ENCODE data around the gene ATP8B3.
"Not testable (repeated sequence)": the region's sequence is repeated elsewhere in the genome, so short reads cannot be mapped to it uniquely, and the experiment has no call there.

Gene ATP8B3

DNA sequence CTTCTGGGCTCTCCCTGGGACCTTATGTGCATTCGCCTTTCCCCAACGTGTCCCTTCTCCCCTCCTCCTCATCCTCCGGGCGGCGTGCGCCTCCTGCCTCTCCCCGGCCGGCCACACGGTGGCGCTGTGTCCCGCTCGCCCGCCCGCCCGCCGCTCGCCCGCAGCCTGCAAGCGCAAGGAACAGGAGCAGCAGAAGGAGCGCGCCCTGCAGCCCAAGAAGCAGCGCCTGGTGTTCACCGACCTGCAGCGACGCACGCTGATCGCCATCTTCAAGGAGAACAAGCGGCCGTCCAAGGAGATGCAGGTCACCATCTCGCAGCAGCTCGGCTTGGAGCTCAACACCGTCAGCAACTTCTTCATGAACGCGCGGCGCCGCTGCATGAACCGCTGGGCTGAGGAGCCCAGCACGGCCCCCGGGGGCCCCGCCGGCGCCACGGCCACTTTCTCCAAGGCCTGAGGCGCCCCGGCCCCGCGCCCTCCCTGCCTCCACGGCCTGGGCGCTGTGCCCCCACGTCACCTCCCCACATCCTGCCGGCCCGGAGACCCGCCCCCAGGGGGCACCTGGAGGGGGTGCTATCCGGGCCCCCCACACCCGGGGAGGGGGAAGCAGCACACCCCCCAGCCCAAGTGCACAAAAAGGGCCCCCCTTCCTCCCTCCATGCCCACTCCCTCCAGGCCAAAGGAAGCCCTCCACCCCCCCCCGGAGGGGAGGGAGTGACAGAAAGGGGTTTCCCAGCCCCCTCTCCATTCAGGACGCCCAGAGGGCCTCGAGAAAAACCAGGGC is 36.9 kb downstream of the ATP8B3 start:
- in situ Hi-C loops (cut with MboI; ENCODE audit: low sequenced_read_pairs): no loop called here

DNA sequence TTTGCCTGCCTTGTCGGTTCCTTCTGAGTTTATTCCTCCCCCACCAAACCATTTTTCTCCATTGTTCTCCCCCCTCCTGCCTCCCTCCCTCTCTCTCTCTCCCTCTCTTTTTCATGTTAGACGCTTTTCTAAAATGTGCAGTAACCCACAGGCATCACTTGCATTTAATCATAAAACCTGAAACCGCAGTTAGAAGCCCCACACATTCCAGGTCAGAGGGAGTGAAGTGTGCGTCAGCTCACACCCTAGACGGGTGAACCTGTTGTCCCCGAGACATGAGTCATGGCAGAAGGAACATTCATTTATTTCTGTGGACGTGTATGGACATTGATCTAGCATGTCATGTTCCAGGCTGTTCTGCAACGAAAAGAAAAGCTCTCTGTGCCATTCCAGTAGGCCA is 38.9 kb downstream of the ATP8B3 start:
- in situ Hi-C loops (cut with MboI; ENCODE audit: low sequenced_read_pairs): no loop called here

DNA sequence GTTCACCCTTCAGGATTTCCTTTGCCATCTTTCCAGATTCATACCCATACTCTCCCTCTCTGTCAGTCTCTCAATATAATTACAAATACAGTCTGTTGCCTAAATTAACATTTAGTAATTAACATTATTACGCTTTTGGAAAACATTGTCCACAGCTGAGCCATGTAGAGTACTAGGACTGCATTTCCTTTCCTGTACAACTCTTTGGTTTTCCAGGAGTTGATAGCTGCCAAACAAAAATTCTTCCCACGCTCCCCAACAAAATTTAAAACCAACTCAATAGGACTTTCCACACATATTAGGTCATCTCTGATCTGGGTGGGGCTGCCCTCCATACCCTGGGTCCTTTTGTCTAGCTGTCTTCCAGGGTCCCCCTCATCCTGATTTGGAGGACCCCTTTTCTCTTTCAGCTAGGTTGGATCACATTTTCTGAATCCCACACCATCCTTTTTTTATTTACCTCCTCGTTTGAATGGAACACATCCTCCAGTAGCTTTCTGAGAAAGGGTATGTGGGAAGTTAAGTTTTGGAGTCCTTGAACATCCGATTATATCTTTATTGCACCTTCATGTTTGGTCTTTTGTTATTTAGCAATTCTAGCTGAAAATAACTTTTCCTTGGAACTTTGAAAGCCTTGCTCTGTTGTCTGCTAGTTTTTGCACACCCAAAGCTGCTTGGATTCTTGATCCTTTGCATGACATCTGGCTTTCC is 41.1 kb downstream of the ATP8B3 start:
- in situ Hi-C loops (cut with MboI; ENCODE audit: low sequenced_read_pairs): no loop called here

DNA sequence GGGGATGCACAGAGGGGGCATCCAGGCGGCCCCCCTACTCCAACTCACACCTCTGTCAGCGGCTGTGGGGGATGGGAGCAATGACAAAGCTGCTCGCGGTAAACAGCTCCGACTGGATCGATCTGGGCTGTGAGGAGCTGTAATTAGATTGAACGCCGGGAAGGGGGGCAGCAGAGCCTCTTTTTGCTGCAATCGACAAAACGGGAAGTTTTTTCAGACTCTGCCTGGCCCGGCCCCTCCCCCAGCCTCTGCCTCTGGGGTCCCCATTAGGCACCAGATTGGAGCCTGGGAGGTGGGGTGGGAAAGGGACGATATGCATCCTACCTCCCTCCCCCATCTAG is 42.5 kb downstream of the ATP8B3 start:
- in situ Hi-C loops (cut with MboI; ENCODE audit: low sequenced_read_pairs): no loop called here

- in situ Hi-C loops (cut with MboI; ENCODE audit: low sequenced_read_pairs): no loop called here
These were observed 43.0 kb downstream of the ATP8B3 start for GRCh38 chr19:1768918-1769644.

- in situ Hi-C loops (cut with MboI; ENCODE audit: low sequenced_read_pairs): no loop called here
These were observed 43.8 kb downstream of the ATP8B3 start for GRCh38 chr19:1768248-1768647.

DNA sequence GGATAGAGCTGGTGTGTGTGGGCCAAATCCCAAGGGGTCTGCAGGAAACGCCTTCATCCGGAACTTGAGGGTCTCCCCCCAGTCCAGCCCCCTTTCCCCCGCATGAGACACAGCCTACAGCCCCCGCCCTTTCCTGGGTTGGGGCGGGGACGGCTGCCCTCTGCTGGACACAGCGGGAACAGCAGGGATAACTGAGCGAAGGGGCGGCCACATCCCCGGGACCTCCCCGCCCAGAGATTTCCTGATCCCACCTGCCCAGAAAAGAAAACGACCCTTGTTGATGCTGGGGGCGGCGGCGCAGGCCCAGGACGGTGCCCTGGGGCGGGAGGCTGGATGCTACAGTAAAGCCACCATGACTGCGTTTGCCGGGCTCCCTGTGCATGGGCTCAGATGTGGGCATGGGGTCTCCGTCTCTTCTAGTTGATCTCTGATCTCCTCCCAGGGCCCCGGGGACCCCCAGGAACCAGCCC is 44.6 kb downstream of the ATP8B3 start:
- in situ Hi-C loops (cut with MboI; ENCODE audit: low sequenced_read_pairs): no loop called here

DNA sequence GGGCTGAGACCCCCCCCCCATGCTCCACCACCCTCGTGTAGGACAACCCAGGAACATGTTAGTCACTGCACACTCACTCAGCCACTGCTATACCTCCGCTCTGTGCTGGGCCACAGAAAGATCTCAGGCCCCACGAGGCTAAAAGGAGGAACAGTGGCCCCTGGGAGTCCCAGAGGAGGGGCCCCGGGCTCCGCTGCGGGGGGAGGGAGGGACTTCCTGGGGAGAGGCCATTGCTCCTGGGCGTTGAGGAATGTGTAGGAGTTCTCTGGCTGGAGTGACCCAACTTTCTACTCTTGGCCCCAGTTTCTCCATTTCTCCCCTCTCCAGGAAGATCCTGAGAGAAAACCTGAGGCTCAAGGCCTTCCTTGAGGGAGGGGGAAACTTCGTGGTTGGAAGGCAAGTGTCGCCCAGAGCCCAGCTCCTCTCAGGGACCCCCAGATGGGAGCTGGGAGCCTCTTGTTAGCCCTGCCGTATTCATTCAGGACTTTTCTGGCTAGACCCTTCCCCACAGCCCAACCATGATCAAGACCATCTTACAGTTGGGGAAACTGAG is 45.2 kb downstream of the ATP8B3 start:
- in situ Hi-C loops (cut with MboI; ENCODE audit: low sequenced_read_pairs): no loop called here

GRCh38 chr19:1765904-1766799 is 45.9 kb downstream of the ATP8B3 start:
- in situ Hi-C loops (cut with MboI; ENCODE audit: low sequenced_read_pairs): no loop called here

DNA sequence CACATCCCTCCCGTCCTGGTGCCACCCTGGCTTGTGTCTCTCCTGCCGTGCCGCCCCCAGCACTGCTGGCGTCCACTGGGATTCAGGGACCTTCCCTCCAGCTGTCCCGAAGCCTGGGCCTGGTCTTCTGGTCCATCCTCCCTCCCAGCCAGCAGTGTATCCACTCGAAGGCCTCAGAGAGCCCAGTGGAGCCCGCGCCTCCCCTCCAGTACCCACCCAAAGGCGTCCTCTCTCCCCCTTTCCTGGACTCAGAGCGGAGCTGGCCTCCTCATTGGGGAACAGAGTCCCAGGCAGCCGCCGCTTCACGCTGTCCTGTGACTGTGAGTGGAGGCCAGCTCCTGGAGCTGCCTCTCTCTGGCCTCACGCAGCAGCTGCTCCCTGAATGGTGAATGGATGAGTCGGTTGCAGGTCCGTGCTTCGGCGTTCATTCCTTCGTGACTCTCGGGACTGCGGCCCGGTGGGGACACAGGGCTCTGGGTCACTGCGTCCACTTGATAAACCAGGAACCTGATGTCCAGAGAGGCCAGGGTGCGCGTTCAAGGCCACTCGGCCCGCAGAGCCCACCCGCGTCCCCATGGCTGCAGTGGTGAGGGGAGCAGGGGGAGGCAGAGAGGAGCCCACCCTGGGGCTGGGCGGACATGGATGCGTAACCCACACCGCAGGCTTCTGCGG is 46.7 kb downstream of the ATP8B3 start:
- in situ Hi-C loops (cut with MboI; ENCODE audit: low sequenced_read_pairs): no loop called here

- in situ Hi-C loops (cut with MboI; ENCODE audit: low sequenced_read_pairs): no loop called here
These were observed 47.3 kb downstream of the ATP8B3 start for GRCh38 chr19:1764729-1765128.

DNA sequence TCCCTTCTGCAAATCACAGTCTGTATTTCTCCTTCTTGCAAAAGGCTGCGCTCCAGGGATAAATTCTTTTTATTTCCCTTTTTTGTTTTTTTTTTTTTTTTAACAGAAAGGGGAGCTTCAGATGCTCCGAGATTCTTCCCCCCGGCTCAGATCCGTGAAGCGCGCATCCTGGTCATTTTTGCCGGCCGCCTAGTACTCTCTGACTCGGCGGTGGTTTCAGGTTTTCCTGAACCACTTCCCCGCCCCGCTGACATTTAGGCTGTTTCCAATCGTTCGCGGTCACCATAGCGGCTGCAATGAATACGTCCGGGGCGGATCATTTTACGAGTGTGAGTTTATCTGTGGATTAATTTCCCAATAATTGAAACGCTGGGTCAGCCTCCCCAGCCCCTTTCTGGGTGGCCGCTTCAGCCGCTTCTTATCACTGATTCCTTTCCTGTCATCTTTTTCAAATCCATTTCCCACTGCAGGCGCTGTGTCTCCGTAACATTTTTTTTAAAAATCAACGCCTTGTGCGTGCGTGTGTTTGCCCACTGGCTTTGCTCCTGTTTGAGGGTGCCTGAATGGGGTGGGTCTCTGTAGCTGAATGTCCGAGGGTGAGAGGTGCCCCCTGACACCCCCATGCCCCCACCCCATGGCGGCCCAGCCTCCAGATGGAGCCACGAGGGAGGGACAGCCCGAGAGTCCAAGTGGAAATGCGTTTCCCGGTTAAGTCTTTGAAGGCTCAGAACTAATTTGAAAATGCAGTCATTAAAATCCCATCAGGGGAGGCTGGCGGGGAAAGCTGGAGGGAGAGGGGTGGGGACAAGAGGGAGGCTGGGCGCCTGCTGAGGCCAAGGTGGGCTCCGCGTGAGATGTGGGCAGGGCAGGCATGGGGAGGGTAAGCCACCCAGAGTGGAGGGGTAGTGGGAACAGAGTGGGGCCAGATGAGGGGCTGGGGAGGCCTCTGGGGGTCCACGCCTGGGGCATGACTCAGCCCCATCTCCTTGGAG is 48.1 kb downstream of the ATP8B3 start:
- in situ Hi-C loops (cut with MboI; ENCODE audit: low sequenced_read_pairs): no loop called here

GRCh38 chr19:1762243-1763117 is 49.6 kb downstream of the ATP8B3 start:
- in situ Hi-C loops (cut with MboI; ENCODE audit: low sequenced_read_pairs): no loop called here

DNA sequence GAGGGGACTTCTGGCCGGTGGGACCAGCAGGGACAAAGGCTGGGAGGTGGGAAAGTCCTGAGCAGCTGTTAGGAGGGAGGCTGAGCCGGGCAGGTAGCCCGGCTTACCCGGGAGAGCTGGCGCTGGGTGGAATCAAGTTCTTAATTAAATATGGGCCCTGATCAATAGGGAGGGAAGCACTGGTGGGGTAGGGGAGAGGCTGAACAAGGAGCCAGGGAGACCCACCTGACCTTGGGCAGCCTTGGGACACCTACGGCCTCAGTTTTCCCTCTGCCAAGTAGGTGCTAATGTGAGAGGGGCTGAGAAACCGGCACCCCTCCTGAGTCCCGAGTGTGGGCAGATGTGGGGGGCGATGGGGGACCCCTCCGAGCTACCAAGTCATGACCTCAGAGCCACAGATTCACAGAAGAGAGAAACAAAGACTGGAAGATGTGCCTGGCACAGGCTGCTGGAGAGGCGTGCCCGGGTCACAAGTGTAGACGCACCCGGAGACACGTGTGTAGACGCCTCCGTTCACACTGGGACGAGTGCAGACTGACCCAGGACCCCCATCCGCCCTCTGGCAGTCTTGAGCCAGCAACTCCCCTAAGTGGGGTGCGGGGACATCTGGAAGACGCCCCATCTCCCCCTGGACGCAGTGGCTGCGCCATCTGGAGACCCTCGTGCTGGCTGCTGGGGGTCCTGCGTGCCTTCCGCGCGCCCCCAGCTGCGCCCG is 50.4 kb downstream of the ATP8B3 start:
- in situ Hi-C loops (cut with MboI; ENCODE audit: low sequenced_read_pairs): no loop called here

DNA sequence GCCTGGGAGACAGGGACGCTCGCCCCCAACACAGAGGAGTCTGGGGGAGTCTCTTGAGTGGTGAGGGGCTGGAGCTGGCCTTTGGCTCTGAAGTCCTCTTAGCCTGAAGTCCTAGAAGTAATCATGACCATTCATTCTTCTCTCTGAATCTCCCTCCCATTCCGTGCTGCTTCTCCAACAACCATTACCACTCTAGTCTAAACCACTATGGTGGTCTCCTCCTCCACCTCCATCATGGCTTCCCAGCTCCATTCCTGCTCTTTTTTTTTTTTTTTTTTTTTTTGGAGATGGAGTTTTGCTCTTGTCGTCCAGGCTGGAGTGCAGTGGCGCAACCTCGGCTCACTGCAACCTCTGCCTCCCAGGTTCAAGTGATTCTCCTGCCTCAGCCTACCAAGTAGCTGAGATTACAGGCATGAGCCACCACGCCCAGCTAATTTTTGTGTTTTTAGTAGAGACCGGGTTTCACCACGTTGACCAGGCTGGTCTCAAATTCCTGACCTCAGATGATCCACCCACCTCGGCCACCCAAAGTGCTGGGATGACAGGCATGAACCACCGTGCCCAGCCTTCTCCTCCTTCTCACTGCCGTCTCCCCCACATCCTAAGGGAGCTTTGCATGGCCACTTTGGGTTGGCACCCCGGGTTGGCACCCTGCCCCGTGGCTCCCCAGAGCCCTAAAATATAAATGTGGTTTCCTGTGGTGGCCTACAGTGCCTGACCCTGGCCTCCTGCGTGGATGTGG is 51.1 kb downstream of the ATP8B3 start:
- in situ Hi-C loops (cut with MboI; ENCODE audit: low sequenced_read_pairs): not testable (repeated sequence)

GRCh38 chr19:1760020-1760419 is 52.1 kb downstream of the ATP8B3 start:
- in situ Hi-C loops (cut with MboI; ENCODE audit: low sequenced_read_pairs): no loop called here

All from HL-60/S4 treated with retinoic acid at 250 ng/mL for 4 days and 3 days (cell line).